H1 (cell line): ENCODE results near the gene RETSAT. TPM values are rescaled to one million over a fixed set of nuclear protein-coding genes. Genes with fewer than 3 reads are reported as not detected.

Experiments
- CTCF ChIA-PET: fragments of 300-600 bp; sonication (Branson Sonifier 250); formaldehyde crosslinking; loops from one replicate; lab custom pipeline; 2021; ENCODE audit not compliant: partially characterized antibody; lab: Charles Lee
- POLR2A ChIA-PET: fragments of 300-600 bp; sonication (Branson Sonifier 250); formaldehyde crosslinking; loops from one replicate; lab custom pipeline; 2021; ENCODE audit warnings: inconsistent platforms; ENCODE audit not compliant: partially characterized antibody; lab: Charles Lee
- DNase-seq, 2 experiments: peaks; one replicate each; pipeline versions ENCODE4 v3.0.0 to v3.0.0-alpha.2; 2010 to 2022; ENCODE audit warnings: low spot score in 2 of 2, low read depth in 1 of 2, mixed read lengths in 1 of 2
- FAIRE-seq: peaks from 2 replicates; lab custom pipeline; 2011; peaks lifted over from hg19 to GRCh38; lab: Jason Lieb, UNC
- H2AFZ ChIP-seq: 2 replicates; pipeline ENCODE4 v1.8.1; 2012; ENCODE audit warnings: low read length, inconsistent platforms
- H2AK5ac ChIP-seq: 2 replicates; pipeline ENCODE4 v1.6.1; 2013; ENCODE audit warnings: low read depth, low read length
- H2BK120ac ChIP-seq: replicated peaks from 2 replicates; pipeline ENCODE3; 2013; ENCODE audit warnings: low read depth, low read length, inconsistent platforms
- H2BK12ac ChIP-seq: 2 replicates; pipeline ENCODE4 v1.6.1; 2013; ENCODE audit warnings: low read depth, low read length
- H2BK15ac ChIP-seq: 2 replicates; pipeline ENCODE4 v1.6.1; 2013; ENCODE audit warnings: low read length
- H2BK20ac ChIP-seq: 2 replicates; pipeline ENCODE4 v1.6.1; 2013; ENCODE audit warnings: low read length
- H2BK5ac ChIP-seq: 2 replicates; pipeline ENCODE4 v1.6.1; 2013; ENCODE audit warnings: low read depth, low read length
- H3K14ac ChIP-seq: 2 replicates; pipeline ENCODE4 v1.6.1; 2013; ENCODE audit warnings: inconsistent platforms; ENCODE audit not compliant: insufficient read length
- H3K18ac ChIP-seq: 2 replicates; pipeline ENCODE4 v1.6.1; 2013; ENCODE audit warnings: low read length; ENCODE audit errors: extremely low read depth
- H3K23ac ChIP-seq: 2 replicates; pipeline ENCODE4 v1.6.1; 2013; ENCODE audit warnings: inconsistent platforms; ENCODE audit not compliant: insufficient read length
- H3K23me2 ChIP-seq: 2 replicates; pipeline ENCODE4 v1.6.1; 2013; ENCODE audit warnings: low read depth, low read length
- H3K27ac ChIP-seq: 2 replicates; pipeline ENCODE4 v1.6.1; 2011; ENCODE audit warnings: low read depth, low read length, inconsistent platforms
- H3K27me3 ChIP-seq, 4 experiments: replicated peaks in 1 of 4; 1 replicate in 1 of 4; 2 replicates in 3 of 4; pipeline versions ENCODE4 v1.6.1 to v1.8.1; 2011 to 2013; ENCODE audit warnings: low read length in 3 of 4, mild to moderate bottlenecking in 3 of 4, inconsistent platforms in 2 of 4, mixed read lengths in 2 of 4, moderate library complexity in 1 of 4; ENCODE audit not compliant: control insufficient read depth in 3 of 4, insufficient read depth in 3 of 4; ENCODE audit errors: extremely low read depth in 1 of 4
- H3K36me3 ChIP-seq, 4 experiments: 2 replicates each; pipeline versions ENCODE4 v1.6.1 to v1.8.1; 2011 to 2013; ENCODE audit warnings: mild to moderate bottlenecking in 4 of 4, low read length in 3 of 4, moderate library complexity in 2 of 4, control low read depth in 1 of 4, inconsistent platforms in 1 of 4; ENCODE audit not compliant: insufficient read depth in 4 of 4, control insufficient read depth in 2 of 4
- H3K4ac ChIP-seq: replicated peaks from 2 replicates; pipeline ENCODE3; 2013; ENCODE audit warnings: low read length, low read depth, mixed read lengths, inconsistent platforms; ENCODE audit not compliant: insufficient read length
- H3K4me1 ChIP-seq, 4 experiments: replicated peaks in 1 of 4; 1 replicate in 1 of 4; 2 replicates in 3 of 4; pipeline versions ENCODE4 v1.6.1 to v1.8.1; 2011 to 2013; ENCODE audit warnings: low read length in 3 of 4, inconsistent platforms in 2 of 4, mixed read lengths in 1 of 4; ENCODE audit not compliant: insufficient read depth in 4 of 4, control insufficient read depth in 3 of 4
- H3K4me2 ChIP-seq, 2 experiments: 2 replicates each; pipeline versions ENCODE4 v1.6.1 to v1.8.1; 2011 to 2013; ENCODE audit warnings: low read depth in 2 of 2, low read length in 2 of 2, control low read depth in 1 of 2, inconsistent platforms in 1 of 2, mild to moderate bottlenecking in 1 of 2; ENCODE audit not compliant: insufficient read depth in 1 of 2
- H3K4me3 ChIP-seq, 4 experiments: fragments of 200-600, 300-600 bp in 1 of 4; sonication (generic), shearing (Covaris generic), sonication (Bioruptor Twin) in 1 of 4; 2 replicates each; pipeline versions ENCODE4 v1.5.1 to v1.8.1; 2011 to 2016; ENCODE audit warnings: low read length in 4 of 4, low read depth in 3 of 4, control low read depth in 2 of 4, inconsistent platforms in 2 of 4, mild to moderate bottlenecking in 2 of 4, mixed read lengths in 1 of 4, moderate library complexity in 1 of 4; ENCODE audit not compliant: insufficient read depth in 2 of 4; ENCODE audit errors: extremely low read depth in 1 of 4
- H3K56ac ChIP-seq: replicated peaks from 2 replicates; pipeline ENCODE3; 2013; ENCODE audit warnings: low read depth, mild to moderate bottlenecking, mixed read lengths, low read length, inconsistent platforms; ENCODE audit not compliant: insufficient read length
- H3K79me1 ChIP-seq: 2 replicates; pipeline ENCODE4 v1.6.1; 2013; ENCODE audit warnings: low read depth, low read length, control low read depth
- H3K79me2 ChIP-seq, 2 experiments: 2 replicates each; pipeline versions ENCODE4 v1.6.1 to v1.8.1; 2012 to 2013; ENCODE audit warnings: low read length in 2 of 2, mild to moderate bottlenecking in 2 of 2, inconsistent platforms in 1 of 2; ENCODE audit not compliant: insufficient read depth in 2 of 2, control insufficient read depth in 1 of 2
- H3K9ac ChIP-seq, 4 experiments: replicated peaks in 1 of 4; 1 replicate in 1 of 4; 2 replicates in 3 of 4; pipeline versions ENCODE4 v1.6.1 to v1.8.1; 2011 to 2013; ENCODE audit warnings: low read depth in 3 of 4, low read length in 3 of 4, control low read depth in 2 of 4, mild to moderate bottlenecking in 2 of 4, moderate library complexity in 2 of 4, inconsistent platforms in 1 of 4; ENCODE audit errors: extremely low read depth in 1 of 4
- H3K9me3 ChIP-seq, 2 experiments: 2 replicates each; pipeline versions ENCODE4 v1.6.1 to v1.8.1; 2012 to 2013; ENCODE audit warnings: mild to moderate bottlenecking in 2 of 2, moderate library complexity in 2 of 2, control low read depth in 1 of 2, inconsistent platforms in 1 of 2, low read depth in 1 of 2, low read length in 1 of 2, mixed read lengths in 1 of 2; ENCODE audit not compliant: insufficient read depth in 2 of 2
- H4K20me1 ChIP-seq, 2 experiments: replicated peaks in 1 of 2; 2 replicates each; pipeline versions ENCODE3 to v1.8.1; 2011 to 2013; ENCODE audit warnings: inconsistent platforms in 2 of 2, low read length in 2 of 2, mild to moderate bottlenecking in 1 of 2; ENCODE audit not compliant: insufficient read depth in 2 of 2, control insufficient read depth in 1 of 2
- H4K5ac ChIP-seq: 2 replicates; pipeline ENCODE4 v1.6.1; 2013; ENCODE audit warnings: low read length, low read depth, mixed read lengths, inconsistent platforms; ENCODE audit not compliant: insufficient read length
- H4K8ac ChIP-seq: 2 replicates; pipeline ENCODE4 v1.8.0; 2013; ENCODE audit warnings: mild to moderate bottlenecking, moderate library complexity, low read length, inconsistent platforms; ENCODE audit not compliant: insufficient read depth; ENCODE audit errors: extremely low read depth
- H4K91ac ChIP-seq: replicated peaks from 2 replicates; pipeline ENCODE3; 2013; ENCODE audit warnings: low read length, mixed read lengths, inconsistent platforms; ENCODE audit not compliant: insufficient read length
- BACH1 ChIP-seq: IDR thresholded peaks from 2 replicates; pipeline ENCODE4 v1.6.1; 2012; ENCODE audit warnings: low read length, improper control_type of control experiment
- CTBP2 ChIP-seq: IDR thresholded peaks from 2 replicates; pipeline ENCODE4 v1.7.0; 2011; ENCODE audit warnings: borderline replicate concordance, mild to moderate bottlenecking, moderate library complexity, mixed read lengths, low read length; ENCODE audit not compliant: insufficient read depth, insufficient read length
- KDM5A ChIP-seq: fragments of 200-600 bp; IDR thresholded peaks from 2 replicates; pipeline ENCODE4 v1.7.1; 2012; ENCODE audit warnings: mild to moderate bottlenecking, low read length, inconsistent platforms, mixed read lengths
- POLR2AphosphoS5 ChIP-seq: IDR thresholded peaks from 2 replicates; pipeline ENCODE4 v1.6.1; 2011; ENCODE audit warnings: low read depth, low read length
- RAD21 ChIP-seq, 2 experiments: IDR thresholded peaks in 1 of 2; conservative IDR thresholded peaks in 1 of 2; 2 replicates each; pipeline ENCODE4 v1.6.1; 2011; ENCODE audit warnings: low read depth in 2 of 2, low read length in 2 of 2, improper control_type of control experiment in 1 of 2, inconsistent platforms in 1 of 2, mild to moderate bottlenecking in 1 of 2, moderate library complexity in 1 of 2
- SAP30 ChIP-seq: fragments of 300-600 bp; sonication (generic); IDR thresholded peaks from 2 replicates; pipeline ENCODE4 v1.7.1; 2012; ENCODE audit warnings: low read length, moderate library complexity, mild to moderate bottlenecking, inconsistent platforms; ENCODE audit not compliant: insufficient read depth, insufficient replicate concordance
- SIN3A ChIP-seq, 2 experiments: IDR thresholded peaks in 1 of 2; conservative IDR thresholded peaks in 1 of 2; 2 replicates each; pipeline ENCODE4 v1.6.1; 2011 to 2012; ENCODE audit warnings: low read length in 2 of 2, improper control_type of control experiment in 1 of 2, low read depth in 1 of 2, mild to moderate bottlenecking in 1 of 2
- SIX5 ChIP-seq: IDR thresholded peaks from 2 replicates; pipeline ENCODE4 v1.6.1; 2011; ENCODE audit warnings: mild to moderate bottlenecking, low read depth, low read length
- TBP ChIP-seq: IDR thresholded peaks from 2 replicates; pipeline ENCODE4 v1.6.1; 2011; ENCODE audit warnings: low read depth, low read length, improper control_type of control experiment
- YY1 ChIP-seq: IDR thresholded peaks from 2 replicates; pipeline ENCODE4 v1.6.1; 2011; ENCODE audit warnings: low read depth, mild to moderate bottlenecking, low read length
- WGBS, 2 experiments: shearing (Covaris generic) in 1 of 2; methylation state at CpG; one replicate each; pipeline versions ENCODE4 v1.1.6 to v1.1.7; 2013 to 2015; ENCODE audit warnings: low lambda C conversion rate in 2 of 2, mixed read lengths in 2 of 2, inconsistent platforms in 1 of 2, low coverage in 1 of 2, missing lambda C conversion rate in 1 of 2; ENCODE audit not compliant: insufficient replicate concordance in 2 of 2, insufficient coverage in 1 of 2, insufficient read length in 1 of 2; ENCODE audit errors: extremely low coverage in 1 of 2, missing lambda C conversion rate in 1 of 2; 5-methylcytosine and 5-hydroxymethylcytosine counted together
- polyA plus RNA-seq, 7 experiments: library from polyadenylated mRNA; depleted of rRNA in 3 of 7; stranded (reverse) in 5 of 7; unstranded in 2 of 7; fragments of >200 nt in 5 of 7; fragments of 200-250 nt in 2 of 7; gene quantifications; 1 replicate in 5 of 7; 2 replicates in 1 of 7; 4 replicates in 1 of 7; pipeline versions ENCODE4 v1.2.1 to v1.2.3, GENCODE V29; 2011 to 2013; ENCODE audit warnings: missing spikeins in 2 of 7, mixed read lengths in 2 of 7
- total RNA-seq: library from RNA; stranded (reverse); fragmentation: NEBNext Ultra II Directional; extraction: Animal tissue kit (Norgen Biotek cat#: 25700); gene quantifications from 2 replicates; pipeline ENCODE4 v1.2.1, GENCODE V29; 2021

Gene RETSAT
- total and polyA plus RNA-seq, 2 of the 8 experiments (the other 6 are each of a cell fraction or from before 2014, with no cell fraction given) = 15.8 to 16.7 TPM

DNA sequence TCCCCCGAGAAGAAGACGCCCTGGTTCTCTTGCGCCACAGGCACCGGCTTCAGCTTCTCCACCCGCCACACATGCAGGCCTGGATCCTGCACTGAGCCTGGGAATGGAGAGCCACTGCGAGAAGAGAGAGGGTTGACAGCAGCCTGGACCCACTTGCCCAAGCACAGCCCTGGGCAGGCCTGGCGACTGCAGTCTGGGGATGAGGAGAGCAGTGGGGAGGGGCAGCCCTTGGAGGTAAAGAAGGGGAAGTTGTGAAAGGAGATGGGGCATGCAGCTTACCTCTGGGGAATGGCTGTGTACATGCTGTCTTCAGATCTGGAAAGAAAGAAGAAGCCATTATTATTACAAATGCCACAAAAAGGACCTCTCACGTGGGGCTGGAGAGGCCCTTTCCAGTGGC, 47.5 kb upstream of the RETSAT start:
- Histone ChIP-seq H3K18ac (no peak overlapping the region), H4K91ac (no peak overlapping the region), H2BK5ac (no peak overlapping the region), H2BK20ac (no peak overlapping the region), H3K23me2 (no peaks in the 10 kb centered on the region), H2AK5ac (no peak overlapping the region), H3K4me2 (no peak overlapping the region), H4K5ac (no peak overlapping the region), H3K56ac (no peak overlapping the region), H2AFZ (no peak overlapping the region), H3K27ac (no peak overlapping the region), H4K8ac (no peak overlapping the region), H3K79me2 (no peaks in the 10 kb centered on the region; a peak in 1 of 4 replicates), H3K14ac (no peak overlapping the region), H3K23ac (no peak overlapping the region), H3K79me1 (peaks cover 2% of the 10 kb centered on the region; the same call in 1 of the 2 replicates), H3K27me3 (no peaks in the 10 kb centered on the region), H4K20me1 (no peaks in the 10 kb centered on the region), H3K9me3 (0 out of 4 replicates have a peak, but pooled peaks cover 0 to 2% of the 10 kb centered on the region in 2 experiments), H3K36me3 (peaks cover 0 to 3% (median 0%) of the 10 kb centered on the region in 4 experiments; a peak in 2 of 8 replicates), H3K9ac (no peak overlapping the region), H2BK120ac (no peak overlapping the region), H3K4me3 (no peak overlapping the region), H3K4ac (no peak overlapping the region), H3K4me1 (peaks cover 0 to 2% (median 0%) of the 10 kb centered on the region in 4 experiments; a peak in 1 of 7 replicates), H2BK15ac (no peak overlapping the region), H2BK12ac (no peak overlapping the region)
- WGBS, 2 experiments = 89% methylated on average over 8 of the region's 8 CpGs; no CpG with 5 or more reads in 1 of the 2 experiments
- DNase-seq (no peak), FAIRE-seq (no peak)
- ChIA-PET POLR2A (interaction anchor here (0.6 to 25.0 kb wide), 5 partner anchors 11 to 143 kb away, joined by 3 to 396 read pairs (median 3); partner anchors contain the start of gene MAT2A), CTCF (interaction anchor here (0.5 to 4.7 kb wide), 5 partner anchors 11 to 150 kb away, joined by 3 to 31 read pairs (median 4); no protein-coding TSS in a partner anchor)
- TF ChIP-seq TBP (no peak), BACH1 (no peak), YY1 (no peak), KDM5A (no peak), SAP30 (no peak), SIN3A (conservative IDR thresholded peaks at IDR 0.05 in 1 of 2, IDR thresholded peaks at IDR 0.05 in 1 of 2; ENCODE audit: low read depth in 1 of 2, low read length in 2 of 2) (no peak), RAD21 (IDR thresholded peaks at IDR 0.05 in 1 of 2, conservative IDR thresholded peaks at IDR 0.05 in 1 of 2; ENCODE audit: low read depth in 2 of 2, low read length in 2 of 2) (no peak), CTBP2 (no peak), POLR2AphosphoS5 (no peak), SIX5 (no peak)
